ENCODE results near the gene ALDH1A3.

GRCh38 chr15:100836501-100836900, 43.1 kb upstream of the ALDH1A3 start:
- no peak for TF ChIP-seq KDM2A (CRISPR knock-in tag; IDR thresholded peaks at IDR 0.05; ENCODE audit: borderline replicate concordance, low read depth)
- no peak for TF ChIP-seq PBX2 (CRISPR knock-in tag; IDR thresholded peaks at IDR 0.05)
- no peak for TF ChIP-seq RFX5 (IDR thresholded peaks at IDR 0.05; ENCODE audit: low read depth, low read length)
- TF ChIP-seq ZXDC (CRISPR knock-in tag; IDR thresholded peaks at IDR 0.05) = no peak
- TF ChIP-seq CTCF (CRISPR knock-in tag; IDR thresholded peaks at IDR 0.05) = no peak
- no peak for TF ChIP-seq MAZ (IDR thresholded peaks at IDR 0.05; ENCODE audit: borderline replicate concordance, low read depth, low read length)
- no peak for TF ChIP-seq MAZ (CRISPR knock-in tag; IDR thresholded peaks at IDR 0.05; ENCODE audit: low read depth)
- no peak for TF ChIP-seq RAD21 (CRISPR knock-in tag; IDR thresholded peaks at IDR 0.05)
- TF ChIP-seq ATF5 (CRISPR knock-in tag; IDR thresholded peaks at IDR 0.05; ENCODE audit: low read depth) = no peak
- TF ChIP-seq JUN (CRISPR knock-in tag; IDR thresholded peaks at IDR 0.05) = no peak
